Kidney (tissue), 14 donors: ENCODE results near the gene PARL. TPM values are rescaled to one million over a fixed set of nuclear protein-coding genes. Genes with fewer than 3 reads are reported as not detected.

Source experiments
- DNase-seq, 5 donors: peaks; one replicate each; pipeline ENCODE4 v3.0.0-alpha.2; 2013 to 2020
- FAIRE-seq: peaks from 2 replicates; lab custom pipeline; 2012; peaks lifted over from hg19 to GRCh38; lab: Jason Lieb, UNC
- H3K27ac ChIP-seq, 2 donors: one replicate each; pipeline ENCODE4 v1.7.0; 2013; ENCODE audit warnings: low read depth in 2 of 2, low read length in 2 of 2, inconsistent platforms in 1 of 2
- H3K27me3 ChIP-seq: one replicate; pipeline ENCODE4 v1.7.1; 2013; ENCODE audit warnings: low read length, inconsistent platforms; ENCODE audit not compliant: control insufficient read depth, insufficient read depth
- H3K36me3 ChIP-seq, 3 donors: one replicate each; pipeline versions ENCODE4 v1.7.0 to v1.7.1; 2013; ENCODE audit warnings: low read length in 3 of 3, control low read depth in 1 of 3, inconsistent platforms in 1 of 3; ENCODE audit not compliant: insufficient read depth in 3 of 3, control insufficient read depth in 2 of 3
- H3K4me1 ChIP-seq, 3 donors: one replicate each; pipeline versions ENCODE4 v1.7.0 to v1.7.1; 2013; ENCODE audit warnings: low read length in 3 of 3, inconsistent platforms in 1 of 3, low read depth in 1 of 3; ENCODE audit not compliant: control insufficient read depth in 2 of 3, insufficient read depth in 2 of 3
- H3K4me3 ChIP-seq, 3 donors: one replicate each; pipeline versions ENCODE4 v1.7.0 to v1.8.1; 2013; ENCODE audit warnings: low read length in 3 of 3, control low read depth in 1 of 3, inconsistent platforms in 1 of 3
- H3K9ac ChIP-seq, 3 donors: one replicate each; pipeline versions ENCODE4 v1.7.0 to v1.7.1; 2013; ENCODE audit warnings: low read length in 3 of 3, control low read depth in 1 of 3, inconsistent platforms in 1 of 3
- H3K9me3 ChIP-seq, 3 donors: one replicate each; pipeline versions ENCODE4 v1.7.0 to v1.7.1; 2013; ENCODE audit warnings: low read length in 3 of 3, control low read depth in 1 of 3, inconsistent platforms in 1 of 3; ENCODE audit not compliant: control insufficient read depth in 2 of 3, insufficient read depth in 1 of 3
- intact Hi-C: fragments of 100-400 bp; cut with DNase I; formaldehyde crosslinking; loops from one replicate; pipeline ENCODE4 v1.11.1; 2022
- polyA plus RNA-seq: library from polyadenylated mRNA; stranded (reverse); fragments of 350-450 nt; fragmentation: Illumina TruSeq; extraction: RNeasy Lipid Tissue Mini Kit (QIAGEN cat#74804); gene quantifications from one replicate; pipeline ENCODE4 v1.2.3, GENCODE V29; 2014; ENCODE audit warnings: low read depth, low replicate concordance; ENCODE audit not compliant: insufficient read depth
- total RNA-seq: library from RNA; stranded (reverse); fragmentation: NEBNext Ultra II Directional; extraction: Animal tissue kit (Norgen Biotek cat#: 25700); gene quantifications from one replicate; pipeline ENCODE4 v1.2.1, GENCODE V29; 2021
- TF ChIP-seq, protein P1 (sequence below): IDR thresholded peaks from 3 replicates; pipeline ENCODE4 v1.5.1; 2012; ENCODE audit warnings: mild to moderate bottlenecking, moderate library complexity, borderline replicate concordance; ENCODE audit not compliant: insufficient read depth; ENCODE audit errors: extremely low read depth
- donor health status: control.
- donor health status: control.
- donor health status: control.
- donor health status: control.
- donor health status: control.
- donor health status: DM: yes; HTN: yes; CAD: no.
- donor health status: Normal renal cell carcinoma (clear cell type).

PARL gene
- total and polyA plus RNA-seq, 2 donors from 2014 or later = 70.2 to 88.8 TPM

DNA sequence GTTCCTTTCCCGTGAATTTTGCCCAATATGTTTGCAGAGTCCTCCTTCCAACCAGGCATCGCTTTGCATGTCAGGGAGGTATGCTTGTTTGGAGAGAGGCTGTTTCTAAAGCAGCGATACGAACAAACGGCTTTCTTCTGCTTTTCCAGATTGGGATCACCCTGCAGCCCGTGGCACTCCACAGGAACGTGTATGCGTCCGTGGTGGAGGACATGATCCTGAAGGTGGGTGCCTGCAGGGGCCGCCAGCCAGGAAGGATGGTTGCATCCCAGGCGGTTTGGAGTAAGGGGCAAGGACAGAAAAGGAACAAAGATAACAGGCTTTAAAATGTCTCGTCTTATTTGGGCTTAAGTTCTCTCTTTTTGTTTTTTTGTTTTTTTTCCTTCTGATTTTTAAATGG, 76.8 kb downstream of the PARL start:
- Histone ChIP-seq H3K9me3 (no peaks in the 10 kb centered on the region), H3K4me3 (no peak overlapping the region), H3K36me3 (peaks cover 3 to 26% (median 21%) of the 10 kb centered on the region in 3 donors), H3K27me3 (no peaks in the 10 kb centered on the region), H3K4me1 (no peaks in the 10 kb centered on the region), H3K27ac (no peak overlapping the region), H3K9ac (no peak overlapping the region)
- TF ChIP-seq, protein P1, sequence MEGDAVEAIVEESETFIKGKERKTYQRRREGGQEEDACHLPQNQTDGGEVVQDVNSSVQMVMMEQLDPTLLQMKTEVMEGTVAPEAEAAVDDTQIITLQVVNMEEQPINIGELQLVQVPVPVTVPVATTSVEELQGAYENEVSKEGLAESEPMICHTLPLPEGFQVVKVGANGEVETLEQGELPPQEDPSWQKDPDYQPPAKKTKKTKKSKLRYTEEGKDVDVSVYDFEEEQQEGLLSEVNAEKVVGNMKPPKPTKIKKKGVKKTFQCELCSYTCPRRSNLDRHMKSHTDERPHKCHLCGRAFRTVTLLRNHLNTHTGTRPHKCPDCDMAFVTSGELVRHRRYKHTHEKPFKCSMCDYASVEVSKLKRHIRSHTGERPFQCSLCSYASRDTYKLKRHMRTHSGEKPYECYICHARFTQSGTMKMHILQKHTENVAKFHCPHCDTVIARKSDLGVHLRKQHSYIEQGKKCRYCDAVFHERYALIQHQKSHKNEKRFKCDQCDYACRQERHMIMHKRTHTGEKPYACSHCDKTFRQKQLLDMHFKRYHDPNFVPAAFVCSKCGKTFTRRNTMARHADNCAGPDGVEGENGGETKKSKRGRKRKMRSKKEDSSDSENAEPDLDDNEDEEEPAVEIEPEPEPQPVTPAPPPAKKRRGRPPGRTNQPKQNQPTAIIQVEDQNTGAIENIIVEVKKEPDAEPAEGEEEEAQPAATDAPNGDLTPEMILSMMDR = no peak
- no peak for DNase-seq
- intact Hi-C loops = no loop called here
- no peak for FAIRE-seq

DNA sequence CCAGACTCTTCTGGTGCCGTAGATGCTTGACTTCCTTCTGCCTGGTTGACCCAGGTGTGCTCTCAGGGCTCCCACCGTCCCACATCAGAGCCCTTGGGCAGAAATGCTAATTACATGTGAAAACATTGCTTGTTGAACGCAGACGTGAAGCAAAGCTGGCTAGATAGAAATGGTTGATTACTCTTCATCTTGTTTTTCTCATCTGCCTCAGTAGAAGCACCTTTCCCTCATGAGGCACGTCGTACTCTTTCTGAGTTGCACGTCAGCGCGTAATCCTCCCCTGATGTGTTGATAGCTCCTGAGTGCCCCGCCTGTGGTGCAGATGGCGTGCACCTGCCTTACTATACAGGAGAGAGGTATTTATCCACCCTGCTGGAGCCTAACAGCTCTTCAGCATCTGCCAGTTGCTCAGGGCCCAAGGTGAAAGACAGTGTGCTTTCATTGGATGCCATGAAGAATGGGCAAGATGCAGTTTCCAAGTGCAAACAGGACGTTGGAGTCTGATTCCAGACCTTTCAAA, 77.4 kb downstream of the PARL start:
- no peak overlapping the region for H3K9ac ChIP-seq
- intact Hi-C loops = no loop called here
- H3K27ac ChIP-seq = no peak overlapping the region
- FAIRE-seq = no peak
- no peaks in the 10 kb centered on the region for H3K4me1 ChIP-seq
- H3K36me3 ChIP-seq = peaks cover 3 to 29% (median 22%) of the 10 kb centered on the region in 3 donors
- H3K4me3 ChIP-seq = no peak overlapping the region
- TF ChIP-seq, protein P1 = no peak
- no peak for DNase-seq
- no peaks in the 10 kb centered on the region for H3K27me3 ChIP-seq
- H3K9me3 ChIP-seq = no peaks in the 10 kb centered on the region

DNA sequence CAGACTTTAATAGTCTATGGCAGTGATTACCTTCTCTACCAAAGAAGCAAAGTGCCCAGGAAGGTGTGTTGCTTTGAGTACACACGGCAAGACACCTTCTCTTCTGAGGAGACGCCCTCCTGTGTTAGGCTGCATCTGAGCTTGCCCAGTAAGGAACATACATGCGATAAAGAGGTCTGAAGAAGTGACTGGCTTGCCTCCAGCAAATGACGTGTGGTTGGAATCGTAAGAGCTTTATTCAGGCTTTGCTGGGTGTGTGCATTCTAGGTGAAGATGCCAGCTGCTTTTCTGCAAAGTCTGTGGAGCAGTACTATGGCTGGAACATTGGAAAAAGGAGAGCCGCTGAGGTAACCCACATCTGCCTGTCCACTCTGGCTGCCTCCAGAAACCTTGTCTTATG, 81.7 kb downstream of the PARL start:
- FAIRE-seq (no peak), DNase-seq (no peak)
- intact Hi-C loops = no loop called here
- Histone ChIP-seq H3K9me3 (no peaks in the 10 kb centered on the region), H3K9ac (no peak overlapping the region), H3K27me3 (no peaks in the 10 kb centered on the region), H3K27ac (no peak overlapping the region), H3K4me1 (no peaks in the 10 kb centered on the region), H3K36me3 (peaks cover 4 to 49% (median 41%) of the 10 kb centered on the region in 3 donors), H3K4me3 (no peak overlapping the region)
- TF ChIP-seq, protein P1 = no peak

GRCh38 chr3:183801601-183802000, 83.1 kb downstream of the PARL start:
- DNase-seq = no peak
- TF ChIP-seq, protein P1 = no peak
- H3K27me3 ChIP-seq = no peaks in the 10 kb centered on the region
- no peak overlapping the region for H3K27ac ChIP-seq
- no peaks in the 10 kb centered on the region for H3K9me3 ChIP-seq
- H3K4me1 ChIP-seq = no peaks in the 10 kb centered on the region
- no peak for FAIRE-seq
- H3K36me3 ChIP-seq = peaks cover 4 to 44% (median 37%) of the 10 kb centered on the region in 3 donors
- intact Hi-C loops = no loop called here
- H3K4me3 ChIP-seq = no peak overlapping the region
- no peak overlapping the region for H3K9ac ChIP-seq
